Measurements from ENCODE around the gene FOXD4L1.
"Not testable (repeated sequence)": the region's sequence is repeated elsewhere in the genome, so short reads cannot be mapped to it uniquely, and the experiment has no call there.

Gene FOXD4L1

DNA sequence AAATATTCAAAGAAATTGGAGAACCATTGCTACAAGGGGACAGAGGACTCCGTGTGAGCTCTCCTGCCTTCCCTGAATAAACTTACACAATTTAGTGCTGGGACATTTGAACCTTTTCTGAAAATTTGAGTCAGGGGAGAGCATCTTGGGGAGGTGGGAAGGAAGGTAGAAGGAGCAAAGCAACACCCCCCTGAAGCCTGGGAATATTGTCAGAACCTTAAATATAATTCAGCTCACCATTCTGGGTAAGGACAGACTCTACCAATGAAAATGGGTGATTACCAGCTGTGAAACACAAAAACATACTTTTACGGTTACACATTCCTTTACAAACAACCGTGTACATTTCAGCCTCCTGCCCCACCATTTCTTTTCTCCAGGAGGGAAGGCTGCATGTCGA, at the start of gene FOXD4L1:
FOXD4L1 (plus strand) TSS at position 301 of the 400 bp plus-strand sequence. CDS start 592 bp downstream, outside the sequence.
- DNase-seq (ENCODE audit: low read depth); H3K4me3 ChIP-seq (ENCODE audit: low read depth, low read length): not testable (repeated sequence)

DNA sequence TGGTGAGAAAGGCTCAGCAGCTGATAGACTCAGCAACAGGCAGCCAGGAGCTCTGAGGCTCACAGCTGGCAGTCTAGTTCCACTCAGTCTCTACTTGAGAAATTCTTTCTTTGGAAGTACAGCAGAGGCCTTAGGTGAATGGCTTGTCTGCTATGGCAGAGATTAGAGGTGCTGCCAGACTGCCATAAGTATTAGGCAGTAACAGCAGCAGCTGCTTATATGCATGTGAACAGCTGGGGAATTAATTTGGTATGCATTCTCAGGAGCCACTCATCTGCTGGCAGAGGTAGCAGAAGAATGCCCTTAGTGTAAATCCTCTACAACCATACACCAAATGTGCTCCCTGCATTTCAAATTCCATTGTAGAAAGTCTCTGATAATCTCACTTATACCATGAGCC, 32.7 kb upstream of the FOXD4L1 start:
- H3K4me3 ChIP-seq (ENCODE audit: low read depth, low read length); DNase-seq (ENCODE audit: low read depth): not testable (repeated sequence)

DNA sequence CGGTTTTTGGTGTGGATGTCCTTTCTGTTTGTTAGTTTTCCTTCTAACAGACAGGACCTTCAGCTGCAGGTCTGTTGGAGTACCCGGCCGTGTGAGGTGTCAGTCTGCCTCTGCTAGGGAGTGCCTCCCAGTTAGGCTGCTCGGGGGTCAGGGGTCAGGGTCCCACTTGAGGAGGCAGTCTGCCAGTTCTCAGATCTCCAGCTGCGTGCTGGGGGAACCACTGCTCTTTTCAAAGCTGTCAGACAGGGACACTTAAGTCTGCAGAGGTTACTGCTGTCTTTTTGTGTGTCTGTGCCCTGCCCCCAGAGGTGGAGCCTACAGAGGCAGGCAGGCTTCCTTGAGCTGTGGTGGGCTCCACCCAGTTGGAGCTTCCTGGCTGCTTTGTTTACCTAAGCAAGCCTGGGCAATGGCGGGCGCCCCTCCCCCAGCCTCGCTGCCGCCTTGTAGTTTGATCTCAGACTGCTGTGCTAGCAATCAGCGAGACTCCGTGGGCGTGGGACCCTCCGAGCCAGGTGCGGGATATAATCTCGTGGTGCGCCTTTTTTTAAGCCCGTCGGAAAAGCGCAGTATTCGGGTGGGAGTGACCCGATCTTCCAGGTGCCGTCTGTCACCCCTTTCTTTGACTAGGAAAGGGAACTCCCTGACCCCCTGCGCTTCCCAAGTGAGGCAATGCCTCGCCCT, 21.6 kb upstream of the FOXD4L1 start:
- DNase-seq (ENCODE audit: low read depth); H3K4me3 ChIP-seq (ENCODE audit: low read depth, low read length): not testable (repeated sequence)

DNA sequence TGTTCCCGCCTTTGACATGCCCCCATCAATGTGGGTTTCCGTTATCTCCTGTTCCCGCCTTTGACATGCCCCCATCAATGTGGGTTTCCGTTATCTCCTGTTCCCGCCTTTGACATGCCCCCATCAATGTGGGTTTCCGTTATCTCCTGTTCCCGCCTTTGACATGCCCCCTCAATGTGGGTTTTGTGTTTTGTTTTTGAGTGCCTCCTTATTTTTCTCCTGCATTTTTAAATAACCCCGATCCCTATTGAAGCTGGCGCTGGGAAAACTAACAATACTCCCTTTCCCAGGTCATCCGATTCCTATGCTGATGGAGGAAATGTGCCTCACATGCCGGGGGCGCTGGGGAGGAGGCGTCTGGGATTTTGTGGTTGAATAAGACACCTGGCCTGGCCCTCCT, 1.9 kb upstream of the FOXD4L1 start:
- H3K4me3 ChIP-seq (ENCODE audit: low read depth, low read length); DNase-seq (ENCODE audit: low read depth): not testable (repeated sequence)

DNA sequence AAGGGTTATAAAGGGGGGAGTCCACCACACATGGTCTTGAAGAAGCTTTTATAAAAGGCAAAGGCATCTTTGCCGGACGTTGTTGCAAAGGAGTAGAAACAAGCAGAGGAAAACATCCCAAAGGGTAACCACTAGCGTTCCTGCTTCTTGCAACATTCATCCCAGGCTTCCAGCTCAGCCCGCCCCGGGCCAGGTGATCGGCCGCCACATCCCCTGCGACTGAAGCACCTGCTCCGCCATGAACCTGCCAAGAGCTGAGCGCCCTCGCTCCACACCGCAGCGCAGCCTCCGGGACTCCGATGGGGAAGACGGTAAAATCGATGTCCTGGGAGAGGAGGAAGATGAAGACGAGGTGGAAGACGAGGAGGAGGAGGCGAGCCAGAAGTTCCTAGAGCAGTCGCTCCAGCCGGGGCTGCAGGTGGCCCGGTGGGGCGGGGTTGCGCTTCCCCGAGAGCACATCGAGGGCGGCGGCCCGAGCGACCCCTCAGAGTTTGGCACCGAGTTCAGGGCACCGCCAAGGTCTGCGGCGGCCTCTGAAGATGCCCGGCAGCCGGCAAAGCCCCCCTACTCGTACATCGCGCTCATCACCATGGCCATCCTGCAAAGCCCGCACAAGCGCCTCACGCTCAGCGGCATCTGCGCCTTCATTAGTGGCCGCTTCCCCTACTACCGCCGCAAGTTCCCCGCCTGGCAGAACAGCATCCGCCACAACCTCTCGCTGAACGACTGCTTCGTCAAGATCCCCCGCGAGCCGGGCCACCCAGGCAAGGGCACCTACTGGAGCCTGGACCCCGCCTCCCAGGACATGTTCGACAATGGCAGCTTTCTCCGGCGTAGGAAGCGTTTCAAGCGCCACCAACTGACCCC, 787 bp downstream of the FOXD4L1 start:
- not testable (repeated sequence) for DNase-seq (ENCODE audit: low read depth); H3K4me3 ChIP-seq (ENCODE audit: low read depth, low read length)

DNA sequence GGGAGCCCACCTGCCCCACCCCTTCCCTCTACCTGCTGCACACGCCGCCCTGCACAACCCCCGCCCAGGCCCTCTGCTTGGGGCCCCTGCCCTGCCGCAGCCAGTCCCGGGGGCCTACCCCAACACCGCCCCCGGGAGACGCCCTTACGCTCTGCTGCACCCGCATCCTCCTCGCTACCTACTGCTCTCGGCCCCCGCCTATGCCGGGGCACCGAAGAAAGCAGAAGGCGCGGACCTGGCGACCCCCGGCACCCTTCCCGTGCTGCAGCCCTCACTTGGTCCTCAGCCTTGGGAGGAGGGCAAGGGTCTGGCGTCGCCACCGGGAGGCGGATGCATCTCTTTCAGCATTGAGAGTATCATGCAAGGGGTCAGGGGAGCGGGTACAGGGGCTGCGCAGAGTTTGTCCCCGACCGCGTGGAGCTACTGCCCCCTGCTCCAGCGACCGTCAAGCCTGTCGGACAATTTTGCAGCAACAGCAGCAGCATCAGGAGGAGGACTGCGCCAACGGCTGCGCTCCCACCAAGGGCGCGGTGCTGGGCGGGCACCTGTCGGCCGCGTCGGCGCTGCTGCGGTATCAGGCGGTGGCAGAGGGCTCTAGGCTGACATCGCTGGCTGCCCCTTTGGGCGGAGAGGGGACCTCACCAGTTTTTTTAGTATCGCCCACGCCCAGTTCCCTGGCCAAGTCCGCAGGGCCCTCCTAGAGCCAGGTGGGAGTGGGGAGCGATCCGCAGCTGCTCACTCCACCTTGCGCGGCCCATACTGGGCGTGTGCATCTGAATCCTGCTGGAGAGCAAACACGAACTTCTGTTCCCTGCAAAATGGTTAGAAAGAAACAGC, 1.6 kb downstream of the FOXD4L1 start:
- not testable (repeated sequence) for H3K4me3 ChIP-seq (ENCODE audit: low read depth, low read length); DNase-seq (ENCODE audit: low read depth)

DNA sequence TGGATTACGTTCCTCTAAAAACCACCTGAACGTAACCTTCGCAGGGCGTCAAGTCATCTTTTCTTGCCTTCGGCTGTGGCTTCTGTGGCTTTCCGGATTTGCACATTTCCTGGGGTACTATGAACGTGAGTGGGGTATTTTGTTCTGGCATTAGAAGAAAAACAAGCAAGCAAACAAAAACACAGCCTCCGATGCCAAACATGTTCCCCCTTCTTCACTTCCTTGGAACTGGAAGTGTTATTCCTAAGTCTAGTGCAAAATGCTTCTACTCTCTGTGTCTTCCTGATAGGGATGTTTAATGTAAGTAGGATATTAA, 2.2 kb downstream of the FOXD4L1 start:
- H3K4me3 ChIP-seq (ENCODE audit: low read depth, low read length); DNase-seq (ENCODE audit: low read depth): not testable (repeated sequence)

DNA sequence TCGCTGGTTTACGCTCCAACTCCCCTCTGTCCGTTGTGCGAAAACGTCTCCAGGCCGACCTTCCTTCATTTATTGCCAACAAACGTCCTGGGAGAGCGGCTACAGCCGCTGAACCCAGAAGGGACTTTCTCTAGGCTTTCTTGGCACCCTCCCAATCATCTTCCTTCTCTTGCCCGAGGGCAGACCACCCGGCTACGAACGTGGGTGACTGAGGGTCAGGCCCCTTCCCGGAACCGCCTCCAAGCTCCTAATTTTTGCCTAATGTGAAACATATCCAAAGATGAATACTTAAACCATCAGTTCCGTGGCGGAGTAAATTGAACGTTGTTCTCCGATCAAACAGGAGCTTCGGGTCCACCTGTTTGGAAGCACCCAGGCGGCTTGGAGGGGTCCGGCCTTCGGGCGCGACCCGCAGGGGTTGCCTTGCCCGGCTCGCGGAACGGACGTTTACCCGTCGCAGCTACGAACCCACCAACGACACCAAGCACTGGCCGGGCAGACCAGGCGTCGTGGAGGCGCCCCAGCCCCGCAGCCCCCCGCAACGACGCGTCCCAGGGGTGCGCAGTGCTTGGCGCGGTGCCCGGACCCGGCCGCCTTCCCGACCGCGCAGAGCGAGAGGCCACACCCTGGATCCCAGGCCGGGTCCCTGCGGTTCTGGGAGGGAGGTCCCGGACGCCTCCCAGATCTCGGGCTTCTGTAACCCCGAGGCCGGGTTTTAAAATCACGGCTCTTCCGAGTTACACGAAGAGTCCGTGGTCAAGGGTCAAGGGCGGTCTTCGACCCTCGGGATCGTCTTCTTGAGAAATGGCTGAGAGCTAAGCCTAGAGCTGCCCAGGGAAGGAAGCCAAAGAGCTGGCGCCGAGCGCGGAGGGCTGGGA, 4.0 kb downstream of the FOXD4L1 start:
- DNase-seq (ENCODE audit: low read depth), result not testable (repeated sequence)
- peak overlapping the region; percentile 38 for H3K4me3 ChIP-seq (ENCODE audit: low read depth, low read length)

DNA sequence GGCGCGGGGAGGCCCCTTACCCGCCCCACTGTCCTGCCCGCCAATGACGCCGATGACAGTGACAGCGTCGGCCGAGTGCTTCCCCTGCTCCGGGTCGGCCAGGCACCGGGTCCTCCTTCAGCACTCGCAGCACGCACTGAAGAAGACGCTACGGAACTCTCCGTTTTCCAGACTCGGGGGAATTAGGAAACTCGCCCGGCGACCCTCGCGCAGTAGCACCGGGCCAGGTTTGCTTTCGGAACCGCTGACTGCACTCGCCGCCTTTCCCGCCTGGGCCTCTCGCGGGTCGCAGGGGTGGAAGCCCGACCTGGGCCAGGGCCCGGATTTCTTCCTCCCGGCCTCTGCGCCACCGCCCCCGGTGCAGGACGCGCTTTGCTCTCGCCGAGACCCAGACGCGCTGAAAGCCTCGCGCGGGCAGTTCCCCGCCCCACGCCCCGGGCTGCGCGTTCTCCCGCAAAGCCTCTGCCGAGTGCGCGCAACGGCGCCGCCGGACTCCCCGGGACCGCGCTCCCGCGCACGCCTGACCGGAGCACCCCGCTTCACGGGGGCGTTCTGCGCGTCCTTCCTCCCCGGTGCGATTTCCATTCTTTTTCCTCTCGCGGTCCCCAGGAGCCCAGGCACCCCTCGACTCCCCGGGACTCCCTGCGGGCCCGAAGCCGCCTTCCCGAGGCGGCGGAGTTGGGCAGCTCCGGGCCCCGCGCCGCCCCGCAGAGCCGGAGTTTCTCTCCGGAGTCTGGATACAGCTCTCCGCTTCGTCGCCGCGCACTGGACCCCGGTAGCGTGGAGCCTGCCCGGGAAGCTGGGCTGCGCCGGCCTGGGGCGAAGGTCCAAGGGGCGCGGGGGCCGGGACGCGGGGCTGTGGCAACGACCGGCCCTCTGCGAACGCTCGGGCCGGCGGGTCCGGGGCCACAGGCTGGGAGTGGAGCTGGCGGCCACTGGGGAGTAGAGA, 4.9 kb downstream of the FOXD4L1 start:
- peak overlapping the region; percentile 38 for H3K4me3 ChIP-seq (ENCODE audit: low read depth, low read length)
- DNase-seq (ENCODE audit: low read depth), result not testable (repeated sequence)

DNA sequence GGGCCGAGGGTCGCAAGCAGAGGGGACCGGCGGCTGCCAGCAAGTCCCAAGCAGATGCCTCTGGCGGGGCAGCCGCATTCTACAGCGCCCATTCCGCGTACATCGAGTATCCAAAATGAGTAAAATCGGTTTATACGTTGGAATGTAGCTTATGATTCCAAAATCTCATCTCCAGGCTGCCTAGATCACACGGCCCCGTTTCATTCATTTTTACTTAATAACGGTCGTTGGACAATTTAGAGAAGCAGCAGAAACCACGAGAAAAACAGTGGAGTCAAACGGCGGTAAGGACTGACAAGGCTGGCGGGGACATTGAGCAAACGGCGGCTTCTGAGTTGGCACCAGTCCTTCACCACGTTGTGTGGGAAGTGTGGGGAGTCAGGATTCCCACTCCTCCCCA, 5.6 kb downstream of the FOXD4L1 start:
- DNase-seq (ENCODE audit: low read depth); H3K4me3 ChIP-seq (ENCODE audit: low read depth, low read length): not testable (repeated sequence)

- not testable (repeated sequence) for H3K4me3 ChIP-seq (ENCODE audit: low read depth, low read length); DNase-seq (ENCODE audit: low read depth)
Measured at GRCh38 chr2:113507394-113508140, 9.1 kb downstream of the FOXD4L1 start.

GRCh38 chr2:113508187-113508586, 9.7 kb downstream of the FOXD4L1 start:
- DNase-seq (ENCODE audit: low read depth), result not testable (repeated sequence)

GRCh38 chr2:113510913-113511312, 12.4 kb downstream of the FOXD4L1 start:
- not testable (repeated sequence) for H3K4me3 ChIP-seq (ENCODE audit: low read depth, low read length); DNase-seq (ENCODE audit: low read depth)

More at GRCh38 chr2:113508187-113508586, 9.7 kb downstream of the FOXD4L1 start:
- not testable (repeated sequence) for H3K4me3 ChIP-seq (ENCODE audit: low read depth, low read length)

DNA sequence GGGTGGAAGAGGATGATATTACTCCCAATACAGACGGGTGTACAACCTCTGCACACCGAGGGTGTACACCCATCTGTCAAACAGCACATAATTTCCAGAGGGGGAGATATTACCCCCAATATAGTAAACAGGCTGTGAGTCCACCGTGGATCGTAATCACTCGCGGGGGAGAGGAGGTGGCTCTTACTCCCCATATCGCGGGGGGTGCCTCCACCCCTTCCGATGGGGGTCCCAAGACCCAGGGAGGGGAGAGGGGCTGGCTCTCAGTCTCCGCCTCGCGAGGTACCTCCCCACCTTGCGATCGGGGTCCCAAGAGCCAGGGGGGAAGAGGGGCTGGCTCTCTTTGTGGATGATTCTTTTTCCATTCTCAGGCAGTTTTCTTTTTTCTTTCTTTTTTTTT, 13.4 kb downstream of the FOXD4L1 start:
- not testable (repeated sequence) for DNase-seq (ENCODE audit: low read depth); H3K4me3 ChIP-seq (ENCODE audit: low read depth, low read length)

DNA sequence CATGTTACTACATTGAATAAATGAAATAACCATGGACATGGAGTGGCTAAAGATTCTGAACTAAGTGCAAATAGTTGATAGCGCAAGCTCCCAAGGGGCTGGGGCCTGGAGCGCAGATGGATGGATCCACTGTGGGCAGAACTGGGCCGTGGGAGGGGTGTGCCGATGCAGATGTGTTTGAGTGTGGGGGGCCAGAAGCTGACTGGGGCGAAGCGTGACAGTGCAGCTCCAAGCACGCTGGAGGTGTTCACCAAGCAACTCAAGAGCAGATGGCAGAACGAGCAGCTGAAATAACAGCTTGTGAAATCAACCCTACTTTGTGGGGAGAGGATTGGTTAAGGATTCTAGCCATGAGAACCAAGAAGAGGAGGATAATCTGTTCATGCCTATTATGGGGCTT, 17.0 kb downstream of the FOXD4L1 start:
- not testable (repeated sequence) for H3K4me3 ChIP-seq (ENCODE audit: low read depth, low read length); DNase-seq (ENCODE audit: low read depth)

DNA sequence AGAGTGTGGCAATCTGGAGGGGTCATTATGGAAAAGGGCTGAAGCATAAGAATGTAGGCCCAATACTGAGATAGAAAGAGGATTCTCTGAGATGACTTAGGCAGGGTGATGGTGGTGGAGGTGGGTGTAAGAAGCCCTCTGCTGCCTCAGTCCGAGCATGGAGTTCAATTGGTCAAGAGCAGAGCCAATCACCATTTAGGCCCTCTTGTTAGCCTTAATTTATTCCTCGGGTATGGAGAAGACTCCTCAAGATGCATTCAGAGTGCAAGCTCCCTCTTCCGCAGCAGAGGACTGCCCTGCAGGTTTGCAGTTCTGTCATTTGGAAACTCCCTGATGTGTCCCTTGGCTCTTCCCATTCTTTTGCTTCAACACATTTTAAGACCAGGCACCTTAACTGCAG, 17.5 kb downstream of the FOXD4L1 start:
- DNase-seq (ENCODE audit: low read depth); H3K4me3 ChIP-seq (ENCODE audit: low read depth, low read length): not testable (repeated sequence)

DNA sequence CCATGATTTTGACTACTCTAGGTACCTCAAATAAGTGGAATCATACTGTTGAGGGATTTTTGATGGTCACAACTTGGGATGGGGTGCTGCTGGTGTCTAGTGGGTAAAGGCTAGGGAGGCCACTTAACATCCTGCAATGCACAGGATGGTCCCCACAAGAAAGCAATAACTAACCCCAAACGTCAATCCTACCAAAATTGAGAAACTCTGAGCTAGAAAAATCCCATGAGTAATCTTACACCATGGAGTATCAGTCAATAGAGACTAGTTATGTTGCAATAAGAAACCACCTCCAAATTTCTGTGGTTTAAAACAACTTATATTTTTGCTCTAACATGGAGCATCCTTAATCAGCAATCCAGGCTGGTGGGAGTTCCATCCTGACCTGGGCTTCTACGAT, 18.6 kb downstream of the FOXD4L1 start:
- not testable (repeated sequence) for DNase-seq (ENCODE audit: low read depth); H3K4me3 ChIP-seq (ENCODE audit: low read depth, low read length)
